MM.1S (cell line): ENCODE data around the gene FNDC8.

Source experiments
- DNase-seq: peaks from one replicate; pipeline ENCODE4 v3.0.0-alpha.2; 2015
- H2AFZ ChIP-seq: fragments of 300-600 bp; sonication (generic); 2 replicates; pipeline ENCODE4 v1.6.0; 2016; ENCODE audit warnings: antibody characterized with exemption, low read length
- H3F3A ChIP-seq: fragments of 300-600 bp; sonication (generic); 2 replicates; pipeline ENCODE4 v1.6.1; 2016; ENCODE audit warnings: mild to moderate bottlenecking, antibody characterized with exemption, low read length, moderate library complexity, mixed read lengths; ENCODE audit not compliant: insufficient read depth
- H3K27ac ChIP-seq: fragments of 300-600 bp; sonication (generic); 2 replicates; pipeline ENCODE4 v1.5.1; 2016; ENCODE audit warnings: mild to moderate bottlenecking, low read length
- H3K27me3 ChIP-seq: fragments of 300-600 bp; sonication (generic); replicated peaks from 2 replicates; pipeline ENCODE4 v1.6.0; 2016; ENCODE audit warnings: low read length; ENCODE audit not compliant: insufficient read depth
- H3K36me3 ChIP-seq: fragments of 300-600 bp; sonication (generic); replicated peaks from 2 replicates; pipeline ENCODE4 v1.6.1; 2016; ENCODE audit warnings: mild to moderate bottlenecking, low read length, mixed read lengths; ENCODE audit not compliant: insufficient read depth
- H3K4me1 ChIP-seq: fragments of 300-600 bp; sonication (generic); 2 replicates; pipeline ENCODE4 v1.6.1; 2016; ENCODE audit warnings: low read length, mixed read lengths
- H3K4me2 ChIP-seq: fragments of 300-600 bp; sonication (generic); 2 replicates; pipeline ENCODE4 v1.6.0; 2016; ENCODE audit warnings: low read depth, low read length
- H3K4me3 ChIP-seq: fragments of 300-600 bp; sonication (generic); 2 replicates; pipeline ENCODE4 v1.5.1; 2016; ENCODE audit warnings: low read length, mixed read lengths
- H3K79me2 ChIP-seq: fragments of 300-600 bp; sonication (generic); 2 replicates; pipeline ENCODE4 v1.6.1; 2016; ENCODE audit warnings: mixed run types, low read length, mixed read lengths
- H3K9ac ChIP-seq: fragments of 300-600 bp; sonication (generic); 2 replicates; pipeline ENCODE4 v1.6.1; 2016; ENCODE audit warnings: low read length, mixed read lengths
- H3K9me2 ChIP-seq: fragments of 300-600 bp; sonication (generic); replicated peaks from 2 replicates; pipeline ENCODE4 v1.6.1; 2016; ENCODE audit warnings: mild to moderate bottlenecking, low read length, mixed read lengths; ENCODE audit not compliant: insufficient read depth
- H3K9me3 ChIP-seq: fragments of 300-600 bp; sonication (generic); replicated peaks from 2 replicates; pipeline ENCODE4 v1.6.1; 2016; ENCODE audit warnings: mild to moderate bottlenecking, low read length, mixed read lengths; ENCODE audit not compliant: insufficient read depth
- H4K20me1 ChIP-seq: fragments of 300-600 bp; sonication (generic); 2 replicates; pipeline ENCODE4 v1.6.1; 2016; ENCODE audit warnings: mild to moderate bottlenecking, low read length, moderate library complexity, mixed read lengths; ENCODE audit not compliant: insufficient read depth
- CTCF ChIP-seq: fragments of 300-600 bp; sonication (generic); IDR thresholded peaks from 2 replicates; pipeline ENCODE4 v1.5.1; 2016; ENCODE audit warnings: antibody characterized with exemption, low read length, mixed read lengths
- EZH2 ChIP-seq: fragments of 300-600 bp; sonication (generic); optimal IDR thresholded peaks from 2 replicates; pipeline ENCODE3; 2017; ENCODE audit warnings: low read depth, mild to moderate bottlenecking, antibody characterized with exemption, low read length, mixed read lengths
- EZH2phosphoT487 ChIP-seq: fragments of 300-600 bp; sonication (generic); IDR thresholded peaks from 2 replicates; pipeline ENCODE4 v1.6.1; 2018; ENCODE audit warnings: antibody characterized with exemption, low read length

The FNDC8 gene

GRCh38 chr17:35086931-35087573, 34.4 kb upstream of the FNDC8 start:
- H3K9ac ChIP-seq = peak overlapping the region; percentile 75; the same call in 1 of the 2 replicates
- H3K79me2 ChIP-seq = peaks cover 62% of the 10 kb centered on the region
- H2AFZ ChIP-seq = no peak overlapping the region
- no peak for TF ChIP-seq EZH2
- no peak for TF ChIP-seq EZH2phosphoT487
- TF ChIP-seq CTCF = no peak
- H3K27me3 ChIP-seq = no peaks in the 10 kb centered on the region
- no peaks in the 10 kb centered on the region for H3K9me3 ChIP-seq
- peaks cover 28% of the 10 kb centered on the region for H3K4me1 ChIP-seq
- peak overlapping the region; percentile 75 for H3K4me2 ChIP-seq
- DNase-seq = no peak
- H3K36me3 ChIP-seq = no peaks in the 10 kb centered on the region
- H3K4me3 ChIP-seq = peak overlapping the region; percentile 74
- peaks cover 14% of the 10 kb centered on the region for H3F3A ChIP-seq
- H4K20me1 ChIP-seq = no peaks in the 10 kb centered on the region
- no peaks in the 10 kb centered on the region for H3K9me2 ChIP-seq
- no peak overlapping the region for H3K27ac ChIP-seq

GRCh38 chr17:35087731-35088355, 33.6 kb upstream of the FNDC8 start:
- H3K9me3 ChIP-seq = no peaks in the 10 kb centered on the region
- no peaks in the 10 kb centered on the region for H3K9me2 ChIP-seq
- peaks cover 54% of the 10 kb centered on the region for H3K79me2 ChIP-seq
- H2AFZ ChIP-seq = peak overlapping the region; percentile 77
- no peaks in the 10 kb centered on the region for H4K20me1 ChIP-seq
- H3K36me3 ChIP-seq = no peaks in the 10 kb centered on the region
- H3K27ac ChIP-seq = peak overlapping the region; percentile 67
- peak overlapping the region; percentile 75 for H3K9ac ChIP-seq
- no peaks in the 10 kb centered on the region for H3K27me3 ChIP-seq
- peaks cover 20% of the 10 kb centered on the region for H3K4me1 ChIP-seq
- H3K4me3 ChIP-seq = peak overlapping the region; percentile 74
- DNase-seq = peak; percentile 41
- peak overlapping the region; percentile 75 for H3K4me2 ChIP-seq
- peaks cover 10% of the 10 kb centered on the region for H3F3A ChIP-seq
- TF ChIP-seq EZH2 (no peak), CTCF (no peak), EZH2phosphoT487 (no peak)

- H3K9me3 ChIP-seq = no peaks in the 10 kb centered on the region
- peaks cover 10% of the 10 kb centered on the region for H3F3A ChIP-seq
- H3K27ac ChIP-seq = peak overlapping the region; percentile 67
- TF ChIP-seq CTCF (peak; percentile 34), EZH2phosphoT487 (no peak)
- DNase-seq = peak; percentile 28
- H3K4me1 ChIP-seq = peaks cover 16% of the 10 kb centered on the region
- peak overlapping the region; percentile 77 for H2AFZ ChIP-seq
- peak overlapping the region; percentile 75 for H3K4me2 ChIP-seq
- peaks cover 48% of the 10 kb centered on the region for H3K79me2 ChIP-seq
- H3K9me2 ChIP-seq = no peaks in the 10 kb centered on the region
- H3K9ac ChIP-seq = peak overlapping the region; percentile 75
- no peaks in the 10 kb centered on the region for H4K20me1 ChIP-seq
- peak overlapping the region; percentile 74 for H3K4me3 ChIP-seq
- no peaks in the 10 kb centered on the region for H3K27me3 ChIP-seq
- H3K36me3 ChIP-seq = no peaks in the 10 kb centered on the region
These were observed 33.0 kb upstream of the FNDC8 start for GRCh38 chr17:35088356-35088880.
